HTERT RPE-1 (cell line): Measurements from ENCODE around the gene HIPK2.

Experiments
- in situ Hi-C: fragments of 300-500 bp; cut with MboI; formaldehyde crosslinking; loops from 4 replicates; pipeline ENCODE4 v1.14.3; 2020; ENCODE audit warnings: low sequenced_read_pairs

HIPK2 gene

GRCh38 chr7:139574618-139575337, 203.0 kb downstream of the HIPK2 start:
- in situ Hi-C loops, result no loop called here

DNA sequence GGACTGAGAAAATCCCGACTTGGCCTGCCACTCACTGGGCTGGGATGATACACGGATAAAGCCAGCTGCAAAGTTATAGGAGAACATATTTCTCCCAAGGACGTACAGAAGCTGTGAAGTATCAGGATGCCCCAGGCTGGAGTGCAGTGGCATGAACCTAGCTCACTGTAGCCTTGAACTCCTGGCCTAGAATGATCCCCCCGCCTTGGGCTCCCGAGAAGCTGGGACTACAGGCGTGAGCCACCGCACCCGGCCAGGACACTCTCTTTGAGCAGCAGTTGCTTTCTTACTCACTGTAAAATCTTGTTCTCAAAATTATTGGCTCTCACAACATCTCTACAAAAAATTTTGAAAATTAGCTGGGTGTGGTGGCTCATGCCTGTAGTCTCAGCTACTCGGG, 203.9 kb downstream of the HIPK2 start:
- in situ Hi-C loops, result no loop called here

GRCh38 chr7:139572704-139573385, 205.0 kb downstream of the HIPK2 start:
- in situ Hi-C loops, result no loop called here

DNA sequence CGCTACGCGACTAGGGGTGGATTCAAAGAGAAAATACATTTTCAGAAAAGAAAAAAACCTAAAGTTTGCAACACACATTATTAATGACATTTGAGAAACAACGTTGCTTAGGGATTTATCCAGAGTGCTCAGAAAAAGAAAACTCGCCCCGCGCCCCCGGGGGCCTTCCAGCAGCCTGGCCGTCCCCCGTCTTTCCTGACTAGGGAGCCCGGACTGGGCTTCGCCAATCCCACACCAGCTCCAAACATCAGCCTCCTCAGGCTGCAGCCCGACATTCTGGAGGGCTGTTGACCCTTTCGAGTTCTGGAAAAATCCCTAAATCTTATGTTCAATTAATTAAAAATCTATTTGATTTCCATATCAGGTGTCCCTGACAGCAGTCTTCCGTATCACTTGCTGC, 205.7 kb downstream of the HIPK2 start:
- in situ Hi-C loops, result no loop called here

DNA sequence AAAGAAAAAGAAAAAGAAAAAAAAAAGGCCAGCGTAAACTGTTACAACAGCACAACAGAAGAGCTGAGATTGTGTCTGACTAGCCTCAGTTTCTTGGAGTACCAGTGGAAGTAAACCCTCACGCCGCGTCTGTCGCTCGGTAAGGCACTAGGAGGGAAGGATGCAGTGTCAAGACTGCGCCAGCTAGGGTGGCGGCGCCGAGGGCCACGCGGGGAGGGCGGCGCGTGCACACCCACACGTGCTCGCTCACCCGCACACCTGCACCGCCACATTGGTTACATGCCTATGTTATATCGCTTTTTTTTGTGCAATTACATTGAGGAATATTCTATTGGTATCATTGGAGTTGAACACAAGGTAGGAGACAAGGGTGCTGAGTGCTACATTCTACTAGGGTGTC, 206.1 kb downstream of the HIPK2 start:
- in situ Hi-C loops, result no loop called here

DNA sequence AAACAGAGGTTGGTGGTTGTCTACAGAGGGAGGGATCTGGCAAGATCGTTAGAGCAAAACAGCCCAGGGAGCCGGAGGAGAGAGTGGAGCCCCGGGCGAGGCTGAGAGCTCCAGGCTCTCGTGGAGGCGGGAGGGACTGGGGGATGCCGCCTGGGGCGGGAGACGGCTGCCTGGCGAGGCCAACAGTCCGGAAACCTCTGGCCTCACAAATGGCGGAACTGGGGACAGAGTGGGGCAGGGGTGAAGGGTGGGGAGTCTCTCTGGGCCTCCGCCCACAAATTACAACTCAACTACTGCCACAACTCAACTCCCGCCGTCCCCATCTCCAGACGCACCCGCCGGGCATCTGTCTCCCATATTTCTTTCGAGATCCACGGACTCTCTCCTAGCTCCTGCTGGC, 206.6 kb downstream of the HIPK2 start:
- in situ Hi-C loops, result no loop called here

DNA sequence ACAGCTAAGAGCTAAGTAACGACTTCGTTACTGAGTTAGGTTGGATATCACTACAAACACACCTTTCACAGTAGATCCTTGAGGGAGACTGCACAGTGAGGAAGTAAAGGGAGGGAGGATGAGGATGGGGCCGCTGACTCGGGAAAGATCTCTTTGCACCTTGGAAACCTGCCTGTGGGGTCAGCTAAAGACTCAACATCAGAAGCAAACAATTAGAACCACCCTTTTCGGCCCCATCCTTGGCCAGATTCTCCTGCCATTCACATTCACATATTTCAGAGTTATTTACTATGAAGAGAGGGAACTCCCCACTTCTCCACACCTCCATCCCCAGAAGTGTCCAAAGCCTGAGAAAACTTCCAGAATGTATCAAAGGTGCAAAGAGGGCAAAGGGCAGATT, 207.2 kb downstream of the HIPK2 start:
- in situ Hi-C loops, result no loop called here

- in situ Hi-C loops, result no loop called here
These were observed 207.7 kb downstream of the HIPK2 start for GRCh38 chr7:139570119-139570518.

DNA sequence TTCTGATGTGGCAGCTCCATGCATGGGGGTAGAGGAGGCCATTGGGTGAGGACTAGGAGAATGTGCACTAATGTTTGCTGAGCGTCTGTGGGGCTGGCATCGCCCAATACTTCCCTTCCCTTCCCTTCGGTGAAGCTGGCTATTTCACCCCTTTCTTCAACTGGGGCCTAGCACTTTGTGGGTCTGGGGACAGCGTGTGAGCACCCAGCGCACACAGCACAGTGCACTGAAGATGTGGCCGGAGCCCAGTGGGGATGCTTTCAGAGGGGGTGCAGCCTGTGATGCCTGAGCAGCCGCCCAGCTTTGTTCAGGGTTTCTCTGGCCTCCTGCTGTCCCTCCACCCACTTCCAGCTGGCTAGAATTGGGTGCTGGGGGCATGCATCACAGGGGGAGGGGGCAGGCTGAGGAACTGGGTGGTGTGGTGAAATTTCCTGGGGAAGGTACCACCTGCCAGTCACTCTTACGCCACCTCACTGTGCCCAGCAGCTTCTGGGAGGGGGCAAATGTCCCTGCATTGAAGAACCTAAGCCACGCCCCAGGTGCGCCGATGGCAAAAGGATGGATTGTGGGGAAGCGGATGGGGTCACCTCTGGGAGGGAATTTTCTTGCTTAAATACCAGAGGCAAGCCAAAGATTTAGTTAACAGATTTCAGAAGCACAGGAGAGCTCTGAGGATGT, 208.8 kb downstream of the HIPK2 start:
- in situ Hi-C loops, result no loop called here

DNA sequence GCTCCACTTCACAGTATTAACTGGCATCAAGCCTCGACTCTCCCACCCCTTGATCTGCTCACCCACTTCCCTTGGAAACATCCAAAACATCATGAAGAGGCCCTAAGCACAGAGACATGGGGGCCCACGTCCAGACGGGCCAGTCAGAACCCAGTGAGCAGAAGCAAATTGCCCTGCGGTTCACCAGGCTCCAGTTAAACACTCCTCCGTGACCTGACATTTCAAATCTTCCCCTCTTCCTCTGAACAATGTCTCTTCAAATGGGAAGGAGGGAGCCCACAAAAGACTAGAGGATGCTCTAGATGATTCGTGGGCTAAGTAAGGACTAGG, 209.5 kb downstream of the HIPK2 start:
- in situ Hi-C loops, result no loop called here

DNA sequence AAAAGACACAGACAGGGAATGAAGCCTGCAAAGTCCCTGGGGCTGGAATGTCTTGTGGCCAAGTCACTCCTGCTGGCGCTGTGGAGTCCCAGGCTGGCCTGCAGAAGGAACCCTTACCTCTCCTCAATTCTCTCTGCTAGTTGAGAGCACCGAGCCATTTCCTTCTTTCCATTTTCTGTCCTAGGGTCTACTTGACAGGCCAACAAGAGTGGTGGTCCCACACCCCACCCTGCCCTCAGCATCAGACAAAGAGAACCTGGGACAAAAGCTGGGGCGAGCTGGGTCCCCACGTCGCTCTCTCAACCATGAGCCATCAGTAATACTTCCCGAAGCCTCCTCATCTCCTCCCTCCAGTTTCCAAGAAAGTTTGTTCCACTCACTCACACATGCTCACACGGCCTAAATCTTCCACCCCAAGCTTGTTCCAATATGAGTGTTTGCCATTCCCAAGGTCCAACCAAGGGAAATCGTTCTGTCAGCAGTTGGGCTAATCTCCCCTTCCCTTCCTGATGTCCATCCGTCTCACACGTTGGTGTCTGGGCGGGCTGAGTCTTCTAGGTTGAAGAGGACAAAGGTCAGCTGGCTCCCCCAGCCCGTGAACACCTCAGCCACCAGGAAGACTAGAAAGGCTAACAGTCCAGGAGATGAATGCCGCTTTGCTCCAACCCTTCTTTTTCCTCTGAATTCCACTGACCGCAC, 210.0 kb downstream of the HIPK2 start:
- in situ Hi-C loops, result no loop called here

DNA sequence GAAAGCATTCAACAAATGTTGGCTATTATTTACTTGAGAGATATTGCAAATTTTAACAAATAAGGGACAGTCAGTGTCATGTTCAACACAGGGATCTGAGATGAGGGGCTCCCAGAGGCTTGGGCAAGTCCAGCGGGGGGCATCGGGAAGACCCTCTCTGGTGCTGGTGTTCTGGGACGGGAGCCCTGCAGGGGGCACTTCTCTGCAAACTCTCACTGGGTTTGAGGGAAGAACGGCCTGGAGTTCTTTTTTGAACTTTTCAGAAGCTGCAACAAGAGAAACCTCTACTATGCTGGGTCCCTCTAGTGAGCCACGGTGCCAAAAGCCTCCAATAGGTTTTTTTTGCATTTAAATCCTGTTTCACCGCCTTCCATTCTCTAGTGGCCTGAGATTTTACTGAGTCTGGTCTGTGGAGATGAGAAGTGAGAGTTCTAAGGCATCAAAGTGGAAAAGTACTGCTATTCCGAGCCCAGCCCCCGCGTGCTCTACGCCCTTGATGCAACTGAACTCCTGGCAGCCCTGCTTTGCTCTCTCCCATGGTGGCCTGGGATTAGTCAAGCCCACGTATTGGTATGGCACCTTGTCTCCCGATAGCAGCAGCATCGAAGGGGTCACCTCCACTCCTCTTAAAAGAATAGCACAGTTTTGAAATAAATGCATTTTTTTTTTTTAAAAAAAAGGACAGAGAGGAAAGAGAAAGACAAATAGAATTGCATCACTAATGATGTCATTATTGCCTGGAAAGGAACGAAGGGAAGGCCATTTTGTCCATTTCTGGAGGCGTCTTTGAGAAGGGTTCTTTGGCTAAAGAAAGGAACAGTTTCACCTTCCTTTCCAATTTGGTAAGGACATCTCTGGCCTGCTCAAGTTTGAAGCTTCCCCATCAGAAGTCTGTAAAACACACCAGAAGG, 210.8 kb downstream of the HIPK2 start:
- in situ Hi-C loops, result no loop called here

DNA sequence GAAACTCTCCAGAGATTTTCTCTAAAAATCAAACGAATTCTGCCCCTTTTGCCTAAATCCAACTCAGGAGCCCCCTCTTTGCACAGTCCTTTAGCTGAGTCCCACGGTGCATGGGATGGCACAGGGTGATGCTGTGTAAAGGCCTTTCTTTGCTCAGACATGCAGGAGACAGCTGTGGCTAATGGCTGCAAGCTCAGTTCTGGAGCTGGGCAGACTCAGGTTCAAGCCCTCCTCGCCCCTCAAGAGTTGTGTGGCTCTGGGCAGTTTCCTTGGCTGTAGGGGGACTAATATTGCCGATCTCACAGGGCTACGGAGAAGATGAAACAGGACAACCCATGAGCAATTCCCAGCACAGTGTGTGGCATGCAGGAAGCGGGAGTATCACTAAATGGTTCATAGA, 211.7 kb downstream of the HIPK2 start:
- in situ Hi-C loops, result no loop called here

- in situ Hi-C loops, result no loop called here
These were observed 213.9 kb downstream of the HIPK2 start for GRCh38 chr7:139563856-139564255.

GRCh38 chr7:139562961-139563565, 214.7 kb downstream of the HIPK2 start:
- in situ Hi-C loops, result no loop called here

- in situ Hi-C loops, result no loop called here
These were observed 215.3 kb downstream of the HIPK2 start for GRCh38 chr7:139562491-139562890.

- in situ Hi-C loops, result no loop called here
These were observed 217.1 kb downstream of the HIPK2 start for GRCh38 chr7:139560678-139561077.

DNA sequence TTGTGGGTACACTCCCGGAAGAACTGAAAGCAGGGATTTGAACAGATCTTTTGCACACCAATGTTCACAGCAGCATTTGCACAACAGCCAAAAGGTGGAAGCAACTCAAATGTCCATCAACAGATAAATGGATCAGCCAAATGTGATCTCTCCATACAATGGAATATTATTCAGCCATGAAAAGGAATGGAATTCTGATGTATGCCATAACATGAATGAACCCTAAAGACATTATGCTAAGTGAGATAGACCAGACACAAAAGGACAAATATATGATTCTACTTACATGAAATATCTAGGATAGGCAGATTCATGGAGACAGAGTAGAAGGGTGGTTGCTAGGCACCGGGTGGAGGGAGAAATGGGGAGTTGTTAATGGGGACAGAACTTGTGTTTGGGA, 217.6 kb downstream of the HIPK2 start:
- in situ Hi-C loops, result no loop called here

DNA sequence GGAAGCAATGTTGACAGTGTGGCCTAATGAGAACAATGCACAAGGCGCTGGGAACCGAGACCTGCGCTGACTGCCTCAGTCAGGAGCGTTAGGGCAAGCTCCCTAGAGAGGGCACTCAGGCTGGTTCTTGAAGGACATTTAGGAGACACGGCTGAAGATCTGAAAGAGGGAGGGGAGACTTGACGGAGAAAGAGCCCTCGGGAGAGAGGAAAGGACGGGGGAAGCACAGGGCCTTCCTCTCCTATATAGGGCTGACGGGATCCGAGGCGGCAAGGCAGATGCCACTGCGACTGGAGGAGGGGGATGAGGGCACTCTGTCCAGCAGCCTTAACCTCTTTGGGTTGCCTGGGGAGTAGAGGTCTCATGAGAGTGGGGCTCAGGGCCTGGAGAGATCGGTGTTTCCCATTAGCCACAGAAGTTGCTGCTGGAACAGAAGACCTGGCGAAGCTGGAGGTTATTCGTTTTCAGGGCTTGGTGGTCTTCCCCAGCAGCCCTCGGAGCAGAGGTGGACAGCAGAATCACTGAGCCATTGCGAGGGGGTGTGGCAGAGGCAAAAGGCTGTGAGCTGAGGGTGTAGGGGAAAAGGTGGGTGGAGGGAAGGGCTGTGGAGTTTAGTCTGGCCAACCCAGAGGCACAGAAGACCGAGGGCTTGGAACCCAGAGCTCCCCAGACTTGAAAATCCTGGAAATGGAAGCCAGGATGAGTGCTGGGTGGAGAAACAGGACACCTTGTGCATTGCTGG, 218.3 kb downstream of the HIPK2 start:
- in situ Hi-C loops, result no loop called here
